Caco-2 (cell line): ENCODE data around the gene BMAL2. TPM values are rescaled to one million over a fixed set of nuclear protein-coding genes. Genes with fewer than 3 reads are reported as not detected.
A peak's percentile ranks its signal among the peaks of the same experiment; 100 is the strongest.

Experiments used
- BruUV-seq: library from RNA; stranded (reverse); fragments of 400-500 nt; replicated peaks from 2 replicates; lab custom pipeline; 2021; lab: Mats Ljungman, UMichigan
- CTCF ChIA-PET: fragments of 300-600 bp; sonication (Branson Sonifier 250); formaldehyde crosslinking; loops from one replicate; lab custom pipeline; 2022; ENCODE audit warnings: antibody characterized with exemption; lab: Charles Lee
- POLR2A ChIA-PET: fragments of 300-600 bp; sonication (Branson Sonifier 250); formaldehyde crosslinking; loops from one replicate; lab custom pipeline; 2022; ENCODE audit warnings: antibody characterized with exemption; lab: Charles Lee
- DNase-seq, 2 experiments: peaks; one replicate each; pipeline versions ENCODE4 v3.0.0 to v3.0.0-alpha.2; 2020 to 2022
- H3K27me3 ChIP-seq: replicated peaks from 2 replicates; pipeline ENCODE4 v1.6.0; 2011; ENCODE audit warnings: low read length; ENCODE audit not compliant: control insufficient read depth, insufficient read depth
- H3K36me3 ChIP-seq: 2 replicates; pipeline ENCODE4 v1.5.1; 2011; ENCODE audit warnings: low read length; ENCODE audit not compliant: control insufficient read depth, insufficient read depth
- H3K4me1 ChIP-seq: fragments of 250-450 bp; sonication (Bioruptor Pico); 2 replicates; pipeline ENCODE4 v1.5.1; 2020; ENCODE audit warnings: mild to moderate bottlenecking
- H3K4me3 ChIP-seq: 2 replicates; pipeline ENCODE4 v1.5.1; 2011; ENCODE audit warnings: low read depth, mild to moderate bottlenecking, control low read depth, low read length
- H3K9me3 ChIP-seq: fragments of 250-450 bp; sonication (Bioruptor Pico); 2 replicates; pipeline ENCODE4 v1.5.1; 2020; ENCODE audit warnings: mild to moderate bottlenecking, moderate library complexity
- H3K27ac Mint-ChIP-seq: one replicate; pipeline ENCODE4 v1.8.0; 2022; ENCODE audit warnings: mixed read lengths; ENCODE audit not compliant: unreplicated experiment
- H3K27me3 Mint-ChIP-seq: one replicate; pipeline ENCODE4 v1.8.0; 2022; ENCODE audit warnings: mixed read lengths; ENCODE audit not compliant: insufficient read depth, unreplicated experiment
- H3K36me3 Mint-ChIP-seq: one replicate; pipeline ENCODE4 v1.8.0; 2022; ENCODE audit warnings: mild to moderate bottlenecking, mixed read lengths; ENCODE audit not compliant: insufficient read depth, unreplicated experiment
- H3K4me1 Mint-ChIP-seq: one replicate; pipeline ENCODE4 v1.8.0; 2022; ENCODE audit warnings: low read depth, mixed read lengths; ENCODE audit not compliant: unreplicated experiment
- H3K4me3 Mint-ChIP-seq: one replicate; pipeline ENCODE4 v1.8.0; 2022; ENCODE audit warnings: mild to moderate bottlenecking, moderate library complexity, mixed read lengths; ENCODE audit not compliant: unreplicated experiment
- H3K9me3 Mint-ChIP-seq: one replicate; pipeline ENCODE4 v1.8.0; 2022; ENCODE audit warnings: mixed read lengths; ENCODE audit not compliant: unreplicated experiment
- intact Hi-C: fragments of 100-400 bp; cut with micrococcal nuclease; formaldehyde crosslinking; loops from one replicate; pipeline ENCODE4 v1.10.0; 2022; ENCODE audit not compliant: unreplicated experiment
- total RNA-seq: library from RNA; stranded (reverse); gene quantifications from 2 replicates; pipeline ENCODE4 v1.2.3, GENCODE V29; 2022
- TF ChIP-seq, protein P1 (sequence below), 2 experiments: fragments of 200-600 bp in 1 of 2; IDR thresholded peaks; 1 replicate in 1 of 2; 2 replicates in 1 of 2; pipeline versions ENCODE4 v1.5.1 to v1.8.0; 2011 to 2022; ENCODE audit warnings: antibody characterized with exemption in 1 of 2, control low read depth in 1 of 2, inconsistent platforms in 1 of 2, low read depth in 1 of 2, low read length in 1 of 2, mild to moderate bottlenecking in 1 of 2, moderate library complexity in 1 of 2; ENCODE audit not compliant: insufficient read depth in 1 of 2, severe bottlenecking in 1 of 2, unreplicated experiment in 1 of 2

BMAL2 gene
- total RNA-seq, 1 experiment from 2014 or later: 36.0 TPM

DNA sequence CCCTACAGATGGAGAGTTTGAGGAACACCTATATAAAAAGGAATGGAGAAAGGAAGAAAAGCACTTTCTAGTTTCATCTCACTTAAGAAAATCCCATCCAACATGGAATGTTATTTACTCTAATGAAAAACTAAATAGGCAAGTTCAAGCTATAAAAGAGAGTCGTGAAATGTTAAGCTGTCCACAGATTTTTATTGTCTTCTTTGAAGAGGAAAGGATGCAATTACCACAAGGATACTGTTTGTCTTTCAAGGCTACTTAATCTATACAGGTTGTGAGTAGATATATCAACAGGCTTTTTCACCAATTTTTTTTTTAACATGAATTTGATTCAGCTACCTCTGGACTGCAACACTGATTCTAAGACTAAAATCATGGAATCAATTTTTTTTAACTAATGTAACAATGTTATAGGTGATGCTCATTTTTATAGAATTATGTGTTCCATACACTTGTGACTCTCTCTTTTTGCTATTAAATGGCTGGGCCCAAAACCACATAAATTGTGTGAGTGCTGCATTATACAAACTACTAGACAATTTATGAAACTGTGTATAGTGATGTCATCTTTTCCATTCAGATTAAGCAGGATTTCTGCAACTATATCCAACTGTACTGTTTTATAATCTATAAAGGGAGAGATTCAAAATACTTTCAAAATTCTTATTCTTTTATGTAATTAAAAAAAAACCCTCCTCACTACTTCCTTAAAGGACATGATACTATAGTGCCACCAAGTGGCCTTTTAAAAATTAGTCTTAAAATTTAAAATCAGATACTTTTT is 26.8 kb upstream of the BMAL2 start:
- H3K4me3 ChIP-seq: no peak overlapping the region
- H3K27ac Mint-ChIP-seq: no peak overlapping the region
- no peaks in the 10 kb centered on the region for H3K9me3 Mint-ChIP-seq
- POLR2A ChIA-PET: interaction anchor here (0.6 to 1.4 kb wide), 5 partner anchors 19 to 453 kb away, joined by 3 to 5 read pairs (median 3); partner anchors contain the start of genes MED21 and STK38L
- peaks cover 2% of the 10 kb centered on the region for H3K36me3 ChIP-seq
- CTCF ChIA-PET: interaction anchor here (0.6 to 2.2 kb wide), 20 partner anchors 9 to 506 kb away, joined by 3 to 22 read pairs (median 4); partner anchors contain the start of genes ITPR2, MED21, STK38L and TM7SF3
- intact Hi-C loops: loop anchor here (1.0 to 2.0 kb wide), 5 partner anchors 164 to 452 kb away; partner anchors contain the start of gene TM7SF3
- peaks cover 19% of the 10 kb centered on the region for H3K4me1 Mint-ChIP-seq
- no peaks in the 10 kb centered on the region for H3K27me3 ChIP-seq
- no peaks in the 10 kb centered on the region for H3K9me3 ChIP-seq
- H3K4me3 Mint-ChIP-seq: no peak overlapping the region
- TF ChIP-seq, protein P1, sequence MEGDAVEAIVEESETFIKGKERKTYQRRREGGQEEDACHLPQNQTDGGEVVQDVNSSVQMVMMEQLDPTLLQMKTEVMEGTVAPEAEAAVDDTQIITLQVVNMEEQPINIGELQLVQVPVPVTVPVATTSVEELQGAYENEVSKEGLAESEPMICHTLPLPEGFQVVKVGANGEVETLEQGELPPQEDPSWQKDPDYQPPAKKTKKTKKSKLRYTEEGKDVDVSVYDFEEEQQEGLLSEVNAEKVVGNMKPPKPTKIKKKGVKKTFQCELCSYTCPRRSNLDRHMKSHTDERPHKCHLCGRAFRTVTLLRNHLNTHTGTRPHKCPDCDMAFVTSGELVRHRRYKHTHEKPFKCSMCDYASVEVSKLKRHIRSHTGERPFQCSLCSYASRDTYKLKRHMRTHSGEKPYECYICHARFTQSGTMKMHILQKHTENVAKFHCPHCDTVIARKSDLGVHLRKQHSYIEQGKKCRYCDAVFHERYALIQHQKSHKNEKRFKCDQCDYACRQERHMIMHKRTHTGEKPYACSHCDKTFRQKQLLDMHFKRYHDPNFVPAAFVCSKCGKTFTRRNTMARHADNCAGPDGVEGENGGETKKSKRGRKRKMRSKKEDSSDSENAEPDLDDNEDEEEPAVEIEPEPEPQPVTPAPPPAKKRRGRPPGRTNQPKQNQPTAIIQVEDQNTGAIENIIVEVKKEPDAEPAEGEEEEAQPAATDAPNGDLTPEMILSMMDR (IDR thresholded peaks at IDR 0.05; ENCODE audit: insufficient read depth in 1 of 2, low read depth in 1 of 2, low read length in 1 of 2, severe bottlenecking in 1 of 2, unreplicated experiment in 1 of 2): peak; percentile 38 to 77
- BruUV-seq: no TSS peak
- peaks cover 11% of the 10 kb centered on the region for H3K4me1 ChIP-seq
- peak in 1 of 2 experiments; percentile 27 for DNase-seq
- no peaks in the 10 kb centered on the region for H3K27me3 Mint-ChIP-seq
- peaks cover 24% of the 10 kb centered on the region for H3K36me3 Mint-ChIP-seq

DNA sequence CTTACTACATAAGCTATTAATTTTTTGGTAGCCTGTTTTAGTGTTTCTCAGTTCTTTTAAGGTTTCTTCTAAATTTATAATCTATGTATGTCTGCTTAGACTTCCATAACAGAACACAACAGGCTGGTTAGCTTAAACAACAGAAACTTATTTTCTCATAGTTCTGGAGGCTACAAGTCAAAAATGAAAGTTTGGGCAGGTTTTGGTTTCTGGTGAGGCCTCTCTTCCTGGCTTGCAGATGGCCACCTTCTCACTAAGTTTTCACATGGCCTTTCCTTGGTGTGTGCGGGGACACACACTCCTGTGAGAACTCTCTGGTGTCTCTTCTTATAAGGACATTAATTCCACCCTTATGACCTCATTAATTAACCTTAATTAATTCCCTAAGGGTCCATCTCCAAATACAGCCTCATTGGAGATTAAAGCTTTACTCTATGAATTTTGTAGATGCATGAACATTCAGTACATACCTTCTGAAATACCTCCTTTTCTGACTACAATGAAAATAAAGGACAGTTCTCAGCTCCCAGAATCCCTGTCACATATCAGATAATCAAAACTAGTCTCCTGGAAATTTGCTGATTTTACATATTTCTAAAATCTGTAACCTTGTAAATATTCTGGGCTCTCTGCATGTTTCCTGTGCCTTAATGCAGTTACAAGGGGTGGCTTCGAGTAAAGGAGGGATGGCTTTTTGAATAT is 23.2 kb upstream of the BMAL2 start:
- ChIA-PET POLR2A (no interaction called here), CTCF (no interaction called here)
- H3K4me1 Mint-ChIP-seq: peaks cover 6% of the 10 kb centered on the region
- H3K4me1 ChIP-seq: no peaks in the 10 kb centered on the region
- intact Hi-C loops: no loop called here
- H3K27me3 ChIP-seq: no peaks in the 10 kb centered on the region
- H3K9me3 Mint-ChIP-seq: no peaks in the 10 kb centered on the region
- no peak for DNase-seq
- no TSS peak for BruUV-seq
- H3K4me3 ChIP-seq: no peak overlapping the region
- peaks cover 2% of the 10 kb centered on the region for H3K36me3 ChIP-seq
- no peaks in the 10 kb centered on the region for H3K9me3 ChIP-seq
- H3K27ac Mint-ChIP-seq: no peak overlapping the region
- H3K4me3 Mint-ChIP-seq: no peak overlapping the region
- H3K27me3 Mint-ChIP-seq: no peaks in the 10 kb centered on the region
- peaks cover 36% of the 10 kb centered on the region for H3K36me3 Mint-ChIP-seq
- TF ChIP-seq, protein P1 (IDR thresholded peaks at IDR 0.05; ENCODE audit: insufficient read depth in 1 of 2, low read depth in 1 of 2, low read length in 1 of 2, severe bottlenecking in 1 of 2, unreplicated experiment in 1 of 2): no peak

DNA sequence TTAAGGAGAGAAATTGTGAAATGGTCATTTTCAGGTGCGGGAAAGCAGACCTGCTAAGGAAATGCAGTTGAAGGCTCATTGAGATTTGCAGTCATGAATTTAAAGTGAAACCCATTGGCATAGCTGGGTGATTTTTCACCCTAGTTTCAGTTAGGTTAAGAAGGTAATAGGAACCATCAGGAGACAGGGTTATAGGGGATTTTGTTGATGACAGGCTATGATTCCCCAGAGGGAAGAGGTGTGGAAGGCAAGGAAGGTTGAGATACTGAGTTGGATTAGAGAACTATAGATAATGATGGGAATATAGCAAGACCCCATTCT is 22.7 kb upstream of the BMAL2 start:
- Histone ChIP-seq H3K4me3 (no peak overlapping the region), H3K4me1 (no peaks in the 10 kb centered on the region), H3K27me3 (no peaks in the 10 kb centered on the region), H3K36me3 (peaks cover 2% of the 10 kb centered on the region), H3K9me3 (no peaks in the 10 kb centered on the region)
- BruUV-seq: no TSS peak
- ChIA-PET POLR2A (no interaction called here), CTCF (no interaction called here)
- H3K27me3 Mint-ChIP-seq: no peaks in the 10 kb centered on the region
- TF ChIP-seq, protein P1 (IDR thresholded peaks at IDR 0.05; ENCODE audit: insufficient read depth in 1 of 2, low read depth in 1 of 2, low read length in 1 of 2, severe bottlenecking in 1 of 2, unreplicated experiment in 1 of 2): no peak
- H3K36me3 Mint-ChIP-seq: peaks cover 36% of the 10 kb centered on the region
- H3K4me1 Mint-ChIP-seq: peaks cover 6% of the 10 kb centered on the region
- H3K27ac Mint-ChIP-seq: no peak overlapping the region
- H3K9me3 Mint-ChIP-seq: no peaks in the 10 kb centered on the region
- H3K4me3 Mint-ChIP-seq: no peak overlapping the region
- intact Hi-C loops: loop anchor here (5.0 kb wide), 1 partner anchor 273 kb away; no protein-coding TSS in a partner anchor
- no peak for DNase-seq
